ENCODE measurements around the gene RANBP1.

- TF ChIP-seq E2F5 (CRISPR knock-in tag; conservative IDR thresholded peaks at IDR 0.05): no peak
- no peak for TF ChIP-seq SIN3A (IDR thresholded peaks at IDR 0.05; ENCODE audit: borderline replicate concordance, low read depth, low read length)
- no peak for TF ChIP-seq ZNF687 (CRISPR knock-in tag; IDR thresholded peaks at IDR 0.05)
- no peak for TF ChIP-seq ZNF282 (IDR thresholded peaks at IDR 0.05; ENCODE audit: partially characterized antibody)
- TF ChIP-seq FOXC1 (CRISPR knock-in tag; IDR thresholded peaks at IDR 0.05; ENCODE audit: borderline replicate concordance): no peak
- TF ChIP-seq ZBTB40 (IDR thresholded peaks at IDR 0.05): no peak
- no peak for TF ChIP-seq ZBTB40 (CRISPR knock-in tag; IDR thresholded peaks at IDR 0.05)
- no peak for TF ChIP-seq CTCF (CRISPR knock-in tag; IDR thresholded peaks at IDR 0.05)
- no peak for TF ChIP-seq POLR2AphosphoS2 (IDR thresholded peaks at IDR 0.05; ENCODE audit: low read depth, low read length)
- TF ChIP-seq ZNF552 (CRISPR knock-in tag; IDR thresholded peaks at IDR 0.05; ENCODE audit: borderline replicate concordance): no peak
- no peak for TF ChIP-seq EZH2 (conservative IDR thresholded peaks at IDR 0.05; ENCODE audit: low read depth, low read length)
- TF ChIP-seq FOXK2 (IDR thresholded peaks at IDR 0.05): no peak
Measured at GRCh38 chr22:20135806-20136602, 20.1 kb downstream of the RANBP1 start.
